ENCODE measurements around the gene LPCAT1.
"Not testable (repeated sequence)": the region's sequence is repeated elsewhere in the genome, so short reads cannot be mapped to it uniquely, and the experiment has no call there.

LPCAT1 gene

DNA sequence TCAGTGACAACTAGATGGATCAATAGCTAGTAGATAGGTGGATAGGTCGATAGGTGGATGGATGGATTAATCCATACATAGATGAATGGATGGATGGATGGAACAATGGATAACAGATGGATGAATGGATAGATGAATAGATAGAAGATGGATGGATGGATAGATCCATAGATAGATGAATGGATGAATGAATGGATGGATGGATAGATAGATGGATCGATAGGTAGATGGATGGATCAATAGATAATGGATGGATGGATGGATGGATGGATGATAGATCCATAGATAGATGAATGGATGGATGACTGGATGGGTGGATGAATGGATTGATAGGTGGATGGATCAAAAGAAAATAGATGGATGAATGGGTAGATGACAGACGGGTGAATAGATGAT, 83.7 kb downstream of the LPCAT1 start:
- DNase-seq, result no peak

DNA sequence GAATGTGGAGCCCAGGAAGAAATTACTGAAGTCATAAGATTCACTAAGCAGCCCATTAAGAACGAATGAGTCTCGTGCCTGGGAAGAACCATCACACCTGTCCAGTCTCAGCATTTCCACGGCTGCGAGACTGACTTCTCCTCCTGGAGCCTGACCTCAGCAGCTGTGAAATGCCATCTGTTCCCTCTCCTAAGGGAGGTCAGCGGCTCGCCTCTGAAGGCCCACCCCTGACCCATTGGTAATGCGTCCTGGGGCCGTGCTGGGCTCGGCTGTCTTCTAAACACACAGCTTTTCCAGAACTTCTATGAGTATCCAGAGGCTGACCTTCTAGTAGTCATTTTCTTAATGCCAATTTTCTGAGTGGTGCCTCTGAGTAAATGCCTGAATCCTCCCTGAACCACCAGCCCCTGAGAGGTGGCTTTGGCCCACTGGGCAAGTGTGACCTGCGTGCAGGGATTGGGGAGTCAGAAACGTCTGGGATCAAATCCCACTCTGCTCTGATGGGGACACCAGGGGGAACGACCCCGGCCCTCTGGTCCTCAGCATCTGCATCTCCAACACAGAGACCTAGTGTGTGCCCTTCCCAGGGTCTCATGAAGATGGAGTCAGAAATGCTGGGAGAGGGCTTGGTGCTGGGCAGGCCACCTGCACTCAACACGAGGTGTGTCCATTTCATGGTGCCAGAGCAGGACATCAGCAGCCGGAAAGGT, 84.2 kb downstream of the LPCAT1 start:
- no peak for DNase-seq

GRCh38 chr5:1438871-1439270, 84.9 kb downstream of the LPCAT1 start:
- DNase-seq, result no peak

GRCh38 chr5:1437876-1438559, 85.7 kb downstream of the LPCAT1 start:
- DNase-seq, result no peak

DNA sequence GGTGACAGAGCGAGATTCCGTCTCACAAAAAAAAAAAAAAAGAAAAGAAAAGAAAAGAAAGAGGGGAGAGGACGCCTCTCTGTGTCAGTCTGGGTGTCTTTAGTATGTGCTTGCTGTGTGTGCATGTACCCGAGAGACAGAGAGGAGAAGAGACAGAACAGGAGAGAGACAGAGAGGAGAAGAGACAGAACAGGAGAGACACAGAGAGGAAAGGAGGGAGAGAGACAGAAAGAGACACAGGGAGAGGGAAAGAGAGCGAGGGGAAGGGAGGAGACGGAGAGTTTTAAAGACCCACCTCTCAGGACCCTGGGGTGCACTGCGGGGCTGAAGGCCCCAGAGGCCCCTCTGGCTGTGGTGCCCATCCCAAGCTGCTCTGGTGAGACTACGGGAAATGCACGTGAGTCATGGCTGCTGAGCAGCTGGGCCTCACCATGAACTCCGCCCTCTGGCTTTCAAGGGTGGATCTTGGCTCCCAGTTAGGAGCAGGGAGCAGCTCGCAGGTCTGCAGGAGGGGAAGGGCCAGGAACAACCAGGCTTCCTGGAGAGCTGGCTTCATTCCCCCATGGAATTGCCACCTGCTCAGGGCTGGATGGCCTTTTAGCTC, 86.4 kb downstream of the LPCAT1 start:
- no peak for DNase-seq

DNA sequence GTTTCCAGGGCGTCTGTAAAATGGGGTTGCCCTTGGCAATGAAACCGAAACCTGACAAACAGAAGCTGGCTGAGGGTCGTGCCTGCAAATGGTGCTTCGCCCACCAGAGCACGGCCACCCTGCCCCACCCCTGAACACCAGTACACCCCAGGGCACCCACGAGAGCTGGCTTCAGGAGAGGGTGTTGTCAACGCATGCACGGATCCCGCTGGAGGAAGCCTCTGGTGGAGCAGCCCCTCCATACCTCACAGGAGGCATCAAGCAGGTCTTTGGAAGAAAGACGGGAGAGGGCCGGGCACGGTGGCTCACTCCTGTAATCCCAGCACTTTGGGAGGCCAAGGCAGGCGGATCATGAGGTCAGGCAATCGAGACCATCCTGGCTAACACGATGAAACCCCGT, 87.1 kb downstream of the LPCAT1 start:
- no peak for DNase-seq

DNA sequence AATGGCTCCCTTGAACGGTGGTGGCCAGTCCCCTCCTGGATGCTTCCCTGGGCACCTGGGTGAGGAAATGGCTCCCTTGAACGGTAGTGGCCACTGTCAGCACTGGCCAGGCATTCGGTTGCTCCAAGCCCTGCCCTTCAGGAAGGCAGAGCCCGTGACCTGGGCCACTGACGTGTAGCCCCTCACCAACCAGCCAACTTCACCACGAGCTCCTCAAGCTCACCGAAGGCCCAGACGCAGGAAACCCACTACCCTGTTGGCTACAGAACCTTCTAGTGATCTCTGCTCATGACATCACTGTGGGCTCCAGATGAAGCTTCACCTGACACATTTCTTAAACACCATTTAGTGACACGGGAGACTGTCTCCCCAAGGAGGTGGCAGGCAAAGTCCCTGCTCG, 87.7 kb downstream of the LPCAT1 start:
- no peak for DNase-seq

DNA sequence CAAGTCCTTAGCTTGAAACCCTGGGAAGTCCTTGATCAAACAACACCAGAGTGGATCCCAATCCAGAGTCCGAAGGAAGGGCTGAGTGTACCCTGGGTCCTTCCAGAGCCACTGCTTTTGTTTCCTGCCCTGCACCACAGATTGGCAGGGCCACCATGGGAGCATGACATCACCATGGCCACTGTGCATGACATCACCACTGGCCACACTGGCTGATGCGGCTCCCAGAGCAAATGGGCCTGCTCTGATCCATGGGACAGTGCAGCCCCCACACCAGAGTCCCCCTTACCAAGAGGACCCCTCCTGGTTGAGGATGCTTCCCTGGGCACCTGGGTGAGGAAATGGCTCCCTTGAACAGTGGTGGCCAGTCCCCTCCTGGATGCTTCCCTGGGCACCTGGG, 88.4 kb downstream of the LPCAT1 start:
- no peak for DNase-seq

DNA sequence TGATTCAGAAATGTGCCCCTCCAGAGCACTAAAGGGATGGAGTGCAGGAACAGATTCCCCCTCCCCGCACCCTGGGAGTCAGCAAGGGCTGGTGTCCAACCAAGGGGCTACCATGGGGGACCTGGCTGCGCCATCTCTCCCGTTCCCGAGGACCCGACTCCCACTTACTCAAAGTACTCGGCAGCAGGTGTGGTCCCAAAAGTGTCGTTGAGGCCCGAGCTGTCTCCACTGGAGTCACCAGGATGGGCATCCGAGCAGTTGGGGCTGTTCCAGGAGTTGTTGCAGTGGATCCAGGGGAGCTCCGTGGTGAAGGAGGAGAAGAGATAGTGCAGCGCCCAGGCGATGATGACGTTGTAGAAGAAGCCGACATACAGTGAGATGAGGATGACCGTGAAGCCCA, 91.5 kb downstream of the LPCAT1 start:
- no peak for DNase-seq

DNA sequence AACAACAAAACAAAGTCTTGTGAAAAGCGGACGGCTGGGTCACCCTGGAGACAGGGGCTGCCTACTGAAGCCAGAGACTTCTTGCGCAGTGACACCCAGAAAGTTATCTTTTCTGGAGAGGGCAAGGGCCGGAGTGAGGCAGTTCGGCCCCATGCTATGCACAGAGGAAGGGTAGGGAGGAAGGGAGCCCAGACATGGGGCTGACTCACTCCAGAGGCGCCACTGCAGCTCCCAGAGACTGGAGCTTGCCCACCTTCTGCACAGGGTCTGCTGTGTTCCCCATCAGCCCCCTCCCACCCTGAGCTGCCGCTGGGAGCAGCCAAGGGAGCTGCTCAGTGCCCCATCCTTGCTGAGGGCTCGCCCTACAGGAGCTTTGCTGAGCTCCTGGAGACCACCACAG, 91.9 kb downstream of the LPCAT1 start:
- no peak for DNase-seq

- no peak for DNase-seq
Measured at GRCh38 chr5:1431021-1431811, 92.5 kb downstream of the LPCAT1 start.

DNA sequence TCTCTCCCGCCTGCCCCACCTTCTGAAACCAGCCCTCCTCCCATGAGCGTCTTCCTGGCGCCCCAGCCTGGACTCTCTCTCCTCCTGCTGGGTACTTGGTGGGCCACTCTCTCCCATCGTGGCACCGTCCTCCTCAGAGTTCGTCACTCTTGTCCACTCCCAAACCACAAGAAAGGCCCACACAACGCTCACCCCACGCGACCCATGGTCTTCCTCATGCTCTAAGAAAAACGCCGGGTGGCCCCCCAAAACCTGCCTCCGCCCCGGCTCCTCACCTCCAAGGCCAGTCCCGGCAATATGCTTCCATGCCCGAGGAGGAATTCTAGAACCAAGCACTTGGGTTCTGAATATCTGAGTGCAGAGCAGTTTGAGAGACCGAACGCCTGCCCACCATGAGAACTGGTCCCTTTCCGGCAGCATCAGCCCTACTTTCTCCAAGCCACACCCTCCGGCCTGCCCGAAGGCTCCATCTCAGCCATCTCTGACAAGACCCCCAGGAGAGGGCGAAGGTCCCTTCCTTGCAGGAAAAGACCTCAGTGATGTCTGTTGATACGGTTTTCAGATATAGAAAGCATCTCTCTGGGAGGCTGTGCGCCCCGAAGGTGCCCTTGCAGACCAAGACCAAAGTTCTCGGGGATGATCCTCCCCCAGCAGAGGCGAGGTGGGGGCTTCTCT, 93.5 kb downstream of the LPCAT1 start:
- DNase-seq, result no peak

GRCh38 chr5:1429496-1429895, 94.3 kb downstream of the LPCAT1 start:
- DNase-seq, result no peak

GRCh38 chr5:1429066-1429465, 94.7 kb downstream of the LPCAT1 start:
- no peak for DNase-seq

DNA sequence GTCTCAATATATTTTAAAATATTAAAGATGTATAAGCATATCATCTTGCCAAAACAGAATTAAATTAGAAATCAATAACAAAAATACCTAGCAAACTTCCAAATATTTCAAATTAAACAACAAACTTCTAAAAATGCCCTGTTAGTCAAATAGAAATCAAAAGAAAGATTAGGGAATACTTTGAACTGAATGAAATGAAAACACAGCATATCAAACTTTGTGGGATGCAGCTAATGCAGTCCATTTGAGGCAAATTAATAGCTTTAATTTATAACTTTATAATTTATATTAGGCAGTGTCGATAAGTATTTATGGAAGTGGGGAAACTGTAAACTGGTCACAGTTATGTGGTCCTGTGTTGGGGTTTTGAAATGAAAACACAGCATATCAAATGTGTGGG, 95.7 kb downstream of the LPCAT1 start:
- DNase-seq, result no peak

DNA sequence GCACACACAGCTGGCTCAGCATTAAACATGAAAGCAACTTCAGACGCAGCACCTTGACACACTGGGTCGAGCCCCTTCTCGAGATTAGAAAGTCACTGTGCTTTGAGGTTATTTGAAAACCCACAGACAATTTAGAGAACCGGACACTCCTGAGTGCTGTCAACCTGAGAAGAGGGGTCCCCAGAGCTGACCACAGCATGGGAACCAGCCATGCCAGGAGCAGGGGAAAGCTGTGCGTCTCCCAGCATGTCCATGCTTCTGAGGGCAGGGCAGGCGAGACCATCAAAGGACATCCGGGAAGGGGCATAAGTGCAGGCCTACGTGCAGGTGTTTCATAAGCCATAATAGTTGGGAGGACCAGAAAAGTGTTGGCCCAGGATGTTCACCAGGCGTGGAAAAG, 99.0 kb downstream of the LPCAT1 start:
- DNase-seq, result no peak

- no peak for DNase-seq
Measured at GRCh38 chr5:1423901-1424603, 99.7 kb downstream of the LPCAT1 start.

GRCh38 chr5:1422522-1422921, 101.2 kb downstream of the LPCAT1 start:
- DNase-seq, result not testable (repeated sequence)

- no peak for DNase-seq
Measured at GRCh38 chr5:1421521-1422341, 102.0 kb downstream of the LPCAT1 start.

- DNase-seq, result no peak
Measured at GRCh38 chr5:1420211-1421195, 103.3 kb downstream of the LPCAT1 start.

Measured in stimulated activated CD4-positive, alpha-beta T cell treated with anti-CD3 and anti-CD28 coated beads, Interleukin-4, amount 100 ng/mL, for 1 hour (primary cell).